ENCODE data around the gene INMT. TPM values are rescaled to one million over a fixed set of nuclear protein-coding genes. Genes with fewer than 3 reads are reported as not detected.

Gene INMT
- total RNA-seq, 4 donors from 2014 or later, result 113 to 192 (median 174) TPM

- Histone ChIP-seq H3K4me3 (no peak overlapping the region), H3K9me3 (no peaks in the 10 kb centered on the region), H3K27me3 (no peaks in the 10 kb centered on the region), H3K27ac (replicated peaks in 1 of 4) (peak overlapping the region in 2 of 4 donors; percentile 9), H3K4me1 (peaks cover 5 to 61% (median 28%) of the 10 kb centered on the region in 4 donors), H3K36me3 (peaks cover 12 to 44% (median 40%) of the 10 kb centered on the region in 4 donors)
- TF ChIP-seq POLR2A (IDR thresholded peaks at IDR 0.05; ENCODE audit: low read depth) (no peak), POLR2AphosphoS5 (IDR thresholded peaks at IDR 0.05) (no peak), CTCF (IDR thresholded peaks at IDR 0.05) (no peak), EP300 (IDR thresholded peaks at IDR 0.05) (no peak)
- WGBS, result 75% methylated on average over 7 of the region's 10 CpGs
- intact Hi-C loops (cut with DNase I), result loop anchor here (5.0 kb wide), 1 partner anchor 39 kb away; the partner anchor contains the start of gene INMT
- no peak for DNase-seq (ENCODE audit: extremely low spot score)
Measured at GRCh38 chr7:30791114-30791513, 39.2 kb downstream of the INMT start.

DNA sequence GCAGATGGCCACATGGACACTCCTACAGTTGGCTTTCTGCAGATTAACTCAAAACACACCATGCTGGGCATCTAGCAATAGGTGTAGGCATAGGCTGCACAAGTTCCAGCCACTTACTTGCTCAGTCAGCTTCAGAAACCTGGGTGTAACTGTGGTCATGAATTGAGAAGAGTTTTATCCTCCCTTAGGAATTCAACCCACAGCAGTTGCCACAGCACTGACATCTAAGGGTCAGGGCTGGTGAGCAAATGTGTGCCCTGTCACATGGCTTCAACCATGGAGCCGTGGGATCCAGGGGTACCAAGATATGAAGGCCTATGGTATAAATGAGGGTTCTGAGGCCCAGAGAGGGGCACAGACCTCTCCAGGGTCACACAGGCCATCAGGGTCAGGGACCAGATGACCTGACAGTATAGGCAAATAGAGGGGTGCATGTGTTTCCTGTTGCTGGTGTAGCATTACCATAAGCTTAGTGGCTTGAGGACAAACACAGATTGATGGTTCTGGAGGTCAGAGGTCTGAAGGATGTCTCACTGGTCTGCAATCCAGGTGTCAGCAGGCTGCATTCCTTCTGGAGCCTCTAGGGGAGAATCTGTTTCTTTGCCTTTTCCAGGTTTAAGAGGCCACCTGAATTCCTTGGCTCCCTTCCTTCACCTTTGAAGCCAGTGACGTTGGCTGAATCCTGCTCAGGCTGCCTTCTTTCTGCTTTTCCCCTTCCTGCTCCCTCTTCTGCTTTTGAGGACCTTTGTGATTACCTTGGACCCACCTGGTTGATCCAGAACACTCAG is 43.4 kb downstream of the INMT start:
- H3K4me3 ChIP-seq, result no peak overlapping the region
- H3K4me1 ChIP-seq, result peaks cover 27 to 78% (median 56%) of the 10 kb centered on the region in 4 donors
- WGBS, result 68% methylated on average over 2 of the region's 2 CpGs
- no peaks in the 10 kb centered on the region for H3K9me3 ChIP-seq
- intact Hi-C loops (cut with DNase I), result no loop called here
- peaks cover 12 to 40% (median 24%) of the 10 kb centered on the region in 4 donors for H3K36me3 ChIP-seq
- peak; percentile 89 for DNase-seq (ENCODE audit: extremely low spot score)
- TF ChIP-seq POLR2AphosphoS5 (IDR thresholded peaks at IDR 0.05), result peak in 1 of 2 donors; percentile 17
- TF ChIP-seq POLR2A (IDR thresholded peaks at IDR 0.05; ENCODE audit: low read depth), result no peak
- peak overlapping the region; percentile 74 to 82 (median 80) for H3K27ac ChIP-seq (replicated peaks in 1 of 4)
- H3K27me3 ChIP-seq, result no peaks in the 10 kb centered on the region

DNA sequence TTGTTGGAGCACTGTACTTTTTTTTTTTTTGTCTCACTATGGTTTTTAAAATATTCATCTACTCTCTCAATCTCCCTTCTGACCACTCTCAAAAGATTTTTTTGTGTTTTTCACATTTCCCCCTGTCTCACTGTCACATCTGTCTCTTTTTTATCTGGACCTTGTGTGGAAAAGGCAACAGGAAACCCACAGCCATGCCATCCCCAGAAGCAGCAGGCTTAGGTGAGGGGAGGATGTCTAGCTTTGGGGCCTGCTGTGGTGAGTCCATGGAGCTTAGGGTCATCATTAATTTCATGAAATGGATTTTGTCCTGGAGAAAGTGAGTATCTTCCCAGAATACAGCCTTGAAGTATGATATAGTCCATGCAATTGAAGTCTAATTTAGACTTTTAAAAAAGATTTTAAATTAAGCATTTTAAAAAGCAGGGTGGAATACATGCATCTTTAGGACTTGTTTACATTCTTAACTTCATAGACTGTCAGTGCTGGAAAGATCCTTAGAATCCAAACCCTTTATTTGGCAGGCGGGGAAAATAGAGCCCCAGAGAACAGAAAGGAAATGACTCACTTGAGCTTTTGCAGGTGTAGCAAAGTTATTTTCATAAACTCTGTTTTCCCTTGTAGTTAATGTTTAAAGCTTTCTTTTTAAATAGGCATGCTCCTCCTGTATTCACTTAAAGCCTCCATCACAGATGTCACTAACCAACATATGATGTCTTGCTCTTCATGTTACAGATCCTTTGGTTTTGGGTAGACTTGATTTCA is 44.4 kb downstream of the INMT start:
- Histone ChIP-seq H3K36me3 (peaks cover 5 to 32% (median 20%) of the 10 kb centered on the region in 4 donors), H3K4me1 (peaks cover 33 to 78% (median 65%) of the 10 kb centered on the region in 4 donors), H3K27me3 (no peaks in the 10 kb centered on the region), H3K4me3 (no peak overlapping the region), H3K9me3 (no peaks in the 10 kb centered on the region), H3K27ac (replicated peaks in 1 of 4) (peak overlapping the region; percentile 74 to 82 (median 80))
- intact Hi-C loops (cut with DNase I), result no loop called here
- peak; percentile 57 for DNase-seq (ENCODE audit: extremely low spot score)
- TF ChIP-seq POLR2AphosphoS5 (IDR thresholded peaks at IDR 0.05), result peak in 1 of 2 donors; percentile 49
- TF ChIP-seq CTCF (IDR thresholded peaks at IDR 0.05), result no peak
- 16% methylated on average over 1 of the region's 1 CpG for WGBS

DNA sequence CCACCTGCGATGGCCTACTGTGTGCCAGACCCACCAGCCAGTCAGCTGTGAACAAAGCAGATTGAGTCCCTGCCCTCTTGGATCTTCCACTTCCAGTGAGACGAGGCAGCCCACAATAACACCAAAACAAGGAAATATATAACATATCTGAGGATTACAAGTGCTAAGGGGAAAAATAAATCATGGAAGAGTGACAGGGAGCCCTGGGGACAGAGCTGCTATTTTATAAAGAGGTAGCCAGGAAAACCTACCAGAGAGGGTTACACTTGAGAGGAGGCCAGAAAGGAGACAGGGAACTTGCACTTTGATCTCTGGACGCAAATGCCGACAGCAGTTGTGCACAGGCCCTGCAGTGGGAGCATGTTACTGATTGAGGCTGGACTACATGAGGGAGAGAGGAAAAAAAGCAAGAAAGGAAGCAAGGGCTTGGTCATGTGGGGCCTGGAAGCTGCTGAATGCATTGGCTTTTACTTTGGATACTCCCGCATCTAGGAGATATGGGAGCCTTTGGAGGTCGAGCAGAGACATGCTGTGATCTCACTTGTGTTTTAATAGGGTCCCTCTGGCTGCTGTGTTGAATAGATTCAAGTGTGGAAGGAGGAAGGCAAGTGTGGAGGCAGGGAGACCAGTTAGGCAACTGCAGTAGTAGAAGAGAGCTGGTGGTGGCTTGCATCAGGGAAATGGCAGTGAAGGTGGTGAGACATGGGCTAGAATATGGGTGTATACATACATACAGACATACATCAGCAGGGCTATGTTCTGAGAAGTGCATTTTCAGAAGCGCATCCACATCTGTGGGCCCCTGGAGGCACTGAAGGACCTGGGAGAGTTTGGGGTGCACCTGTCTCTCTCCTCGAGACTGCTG is 45.5 kb downstream of the INMT start:
- peak overlapping the region; percentile 74 to 82 (median 80) for H3K27ac ChIP-seq (replicated peaks in 1 of 4)
- H3K4me1 ChIP-seq, result peaks cover 33 to 87% (median 73%) of the 10 kb centered on the region in 4 donors
- no peaks in the 10 kb centered on the region for H3K27me3 ChIP-seq
- intact Hi-C loops (cut with DNase I), result loop anchor here (2.0 kb wide), 1 partner anchor 109 kb away; no protein-coding TSS in a partner anchor
- no peak for TF ChIP-seq EP300 (IDR thresholded peaks at IDR 0.05)
- TF ChIP-seq CTCF (IDR thresholded peaks at IDR 0.05), result no peak
- H3K36me3 ChIP-seq, result peaks cover 0 to 26% (median 11%) of the 10 kb centered on the region in 4 donors
- H3K9me3 ChIP-seq, result no peaks in the 10 kb centered on the region
- H3K4me3 ChIP-seq, result no peak overlapping the region
- 62% methylated on average over 8 of the region's 8 CpGs for WGBS
- peak; percentile 90 for DNase-seq (ENCODE audit: extremely low spot score)
